OCI-M2 (cell line): Measurements from ENCODE around the gene CARD19.
"Not testable (repeated sequence)": the region's sequence is repeated elsewhere in the genome, so short reads cannot be mapped to it uniquely, and the experiment has no call there.

Experiments used
- DNase-seq: peaks from one replicate; lab custom pipeline; 2025; ENCODE audit not compliant: unreplicated experiment; lab: John Stamatoyannopoulos, UW

Gene CARD19

DNA sequence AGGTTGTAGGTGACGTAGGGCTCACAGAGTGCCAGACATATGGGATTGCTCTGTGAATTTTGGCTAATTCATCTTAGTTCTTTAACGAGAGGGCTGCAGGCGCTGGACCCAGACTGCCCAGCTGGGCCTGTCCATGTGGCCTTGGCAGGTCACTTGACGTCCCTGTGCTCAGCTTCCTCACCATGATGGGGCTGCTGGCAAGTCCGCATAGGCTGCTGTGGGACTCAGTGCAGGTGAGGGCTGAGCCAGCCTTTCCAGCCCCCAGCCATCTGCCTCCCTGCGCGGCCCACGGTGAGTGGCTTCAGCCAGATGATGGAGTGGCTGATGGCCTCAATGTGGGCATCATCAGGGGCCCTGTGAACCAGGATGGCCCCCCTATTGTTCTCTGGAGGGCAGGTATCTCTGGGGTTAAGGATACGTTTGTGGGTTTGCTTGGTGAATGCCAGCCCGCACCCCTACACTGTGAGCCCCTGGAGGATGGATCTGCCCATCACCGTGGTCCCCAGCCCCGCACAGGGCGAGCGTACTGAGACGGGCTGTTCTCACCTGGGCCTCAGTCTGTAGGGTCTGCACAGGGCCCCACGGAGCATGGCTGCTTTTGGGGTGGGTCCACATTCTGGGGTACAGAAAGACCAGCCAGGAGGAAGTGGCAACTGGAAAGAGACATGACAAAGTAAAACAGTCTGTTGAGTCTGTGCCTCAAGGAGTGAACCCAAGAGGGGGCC is 3.7 kb downstream of the CARD19 start:
- no peak for DNase-seq

DNA sequence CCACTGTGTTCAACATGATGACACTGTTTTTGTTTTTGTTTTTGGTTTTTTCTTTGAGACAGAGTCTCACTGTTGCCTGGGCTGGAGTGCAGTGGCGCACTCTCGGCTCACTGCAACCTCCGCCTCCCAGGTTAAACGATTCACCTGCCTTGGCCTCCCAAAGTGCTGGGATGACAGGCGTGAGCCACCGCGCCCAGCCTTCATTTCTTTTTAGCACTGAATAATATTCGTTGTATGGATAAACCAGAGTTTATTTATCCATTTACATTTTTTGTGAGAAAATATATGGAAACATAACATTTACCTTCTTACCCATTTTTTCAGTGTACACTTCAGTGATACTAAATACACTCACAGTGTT is 4.2 kb downstream of the CARD19 start:
- no peak for DNase-seq

DNA sequence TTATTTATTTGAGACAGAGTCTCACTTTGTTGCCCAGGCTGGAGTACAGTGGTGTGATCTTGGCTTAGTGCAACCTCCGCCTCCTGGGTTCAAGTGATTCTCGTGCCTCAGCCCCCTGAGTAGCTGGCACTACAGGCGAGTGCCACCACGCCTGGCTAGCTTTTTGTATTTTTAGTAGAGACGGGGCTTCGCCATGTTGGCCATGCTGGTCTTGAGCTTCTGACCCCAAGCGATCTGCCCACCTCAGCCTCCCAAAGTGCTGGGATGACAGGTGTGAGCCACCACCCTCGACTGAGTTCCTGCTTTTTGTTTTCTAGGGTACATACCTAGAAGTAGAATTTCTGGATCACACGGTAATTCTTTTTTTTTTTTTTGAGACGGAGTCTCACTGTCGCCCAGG is 5.1 kb downstream of the CARD19 start:
- not testable (repeated sequence) for DNase-seq

DNA sequence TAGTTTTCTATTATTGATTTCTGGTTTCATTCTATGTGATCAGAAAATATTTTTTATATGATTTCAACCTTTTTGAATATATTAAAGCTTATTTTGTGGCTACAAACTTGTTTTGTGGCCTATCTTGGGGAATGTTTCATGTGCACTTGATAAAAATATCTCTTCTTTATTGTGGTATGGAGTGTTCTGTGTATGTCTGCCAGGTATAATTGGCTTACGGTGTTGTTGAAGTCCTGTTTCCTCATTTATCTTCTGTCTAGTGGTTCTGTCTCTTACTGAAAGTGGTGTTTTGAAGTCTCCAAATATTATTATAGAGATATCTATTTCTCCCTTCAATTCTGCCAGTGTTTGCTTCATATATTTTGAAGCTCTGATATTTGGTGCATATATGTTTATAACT is 9.6 kb downstream of the CARD19 start:
- DNase-seq, result no peak

DNA sequence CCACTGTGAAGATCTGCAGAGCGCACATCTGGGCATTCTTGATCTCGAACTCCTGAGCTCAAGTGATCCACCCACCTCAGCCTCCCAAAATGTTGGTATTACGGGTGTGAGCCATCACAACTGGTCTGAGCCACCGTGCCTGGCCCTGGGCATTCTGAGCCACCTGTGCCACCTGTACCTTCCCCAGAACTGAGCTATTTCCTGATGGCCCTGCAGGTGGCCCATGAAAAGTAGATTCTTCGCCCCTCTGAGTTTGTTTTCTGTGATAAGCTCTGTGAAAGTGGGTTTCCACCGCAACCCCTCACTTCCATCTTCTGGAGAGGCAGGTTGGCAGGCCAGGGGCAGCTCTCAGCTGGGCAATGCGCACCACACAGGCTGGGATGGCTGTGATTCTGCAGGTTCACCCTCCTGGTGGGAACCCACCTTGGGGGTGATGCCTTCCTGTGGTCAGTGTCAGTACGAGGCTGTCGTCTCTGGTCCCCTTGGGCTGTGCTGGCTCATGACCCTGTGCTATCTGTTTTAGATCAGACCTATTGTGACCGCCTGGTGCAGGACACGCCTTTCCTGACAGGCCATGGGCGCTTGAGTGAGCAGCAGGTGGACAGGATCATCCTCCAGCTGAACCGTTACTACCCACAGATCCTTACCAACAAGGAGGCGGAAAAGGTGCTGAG is 11.3 kb downstream of the CARD19 start:
- DNase-seq, result no peak

DNA sequence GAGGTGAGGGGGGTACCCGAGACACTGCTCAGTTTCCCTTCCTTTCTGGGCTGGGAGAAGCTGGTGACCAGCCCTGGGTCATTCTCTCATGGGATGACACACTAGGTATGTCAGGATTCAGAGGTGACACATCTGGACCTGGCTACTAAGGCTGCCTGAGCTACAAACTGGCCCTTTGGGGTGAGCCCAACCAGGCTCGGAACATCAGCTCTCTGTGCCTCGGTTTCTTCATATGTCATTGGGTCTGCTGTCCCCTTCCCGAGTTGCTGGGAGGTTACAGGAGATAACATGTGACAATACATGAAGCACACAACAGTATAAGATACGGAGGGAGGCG is 11.8 kb downstream of the CARD19 start:
- no peak for DNase-seq

DNA sequence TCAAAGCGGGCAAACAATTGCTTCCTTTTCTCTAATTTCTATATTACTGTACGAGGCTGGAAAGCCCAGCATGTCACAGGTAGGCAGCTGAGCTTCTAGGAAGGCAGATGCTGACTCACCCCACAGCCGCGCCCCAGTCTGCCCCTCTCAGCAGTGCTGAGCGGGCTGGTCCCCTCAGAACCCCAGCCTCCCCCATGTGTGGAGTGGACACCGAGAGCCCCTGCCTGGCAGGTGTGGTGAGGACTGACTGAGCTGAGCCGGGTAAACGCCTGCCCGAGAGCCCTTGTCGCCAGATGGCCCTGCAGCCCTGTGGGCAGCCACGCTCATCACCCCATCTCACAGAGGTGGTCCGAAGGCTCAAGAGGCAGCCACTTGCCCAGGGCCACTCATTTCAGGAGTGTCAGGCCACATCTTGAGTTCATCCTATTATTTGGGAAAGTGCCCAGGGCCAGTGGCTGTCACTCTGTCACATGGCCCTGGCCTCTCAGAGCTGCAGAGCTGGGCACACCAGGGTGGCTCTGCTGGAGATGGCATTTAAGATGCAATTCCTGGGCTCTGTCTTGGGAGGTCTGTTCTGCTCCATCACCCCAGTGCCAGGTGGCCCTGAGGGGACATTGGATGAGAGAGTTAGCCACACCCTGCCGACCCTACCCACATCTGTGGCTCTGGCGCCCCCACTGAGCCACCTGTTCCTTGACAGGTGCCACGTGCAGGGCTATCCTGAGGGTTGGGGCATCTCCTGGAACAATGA is 12.4 kb downstream of the CARD19 start:
- DNase-seq, result no peak

DNA sequence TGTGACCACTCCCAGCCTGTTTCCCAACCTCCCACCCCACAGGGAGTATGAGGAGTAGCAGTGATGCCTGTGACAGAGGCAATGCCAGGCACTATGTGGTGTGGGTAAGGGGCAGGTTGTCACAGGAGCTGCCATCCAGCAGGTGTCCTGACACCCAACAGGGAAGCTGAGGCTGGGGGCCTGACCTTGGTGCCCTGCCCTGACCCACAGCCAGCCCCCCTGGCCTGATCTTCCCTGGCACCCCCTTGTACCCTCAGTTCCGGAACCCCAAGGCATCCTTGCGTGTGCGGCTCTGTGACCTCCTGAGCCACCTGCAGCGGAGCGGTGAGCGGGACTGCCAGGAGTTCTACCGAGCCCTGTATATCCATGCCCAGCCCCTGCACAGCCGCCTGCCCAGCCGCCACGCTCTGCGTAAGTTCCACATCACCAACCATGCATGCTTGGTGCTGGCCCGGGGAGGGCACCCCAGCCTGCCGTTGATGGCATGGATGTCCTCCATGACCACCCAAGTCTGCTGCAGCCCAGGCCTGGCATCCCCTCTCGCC is 14.4 kb downstream of the CARD19 start:
- no peak for DNase-seq

DNA sequence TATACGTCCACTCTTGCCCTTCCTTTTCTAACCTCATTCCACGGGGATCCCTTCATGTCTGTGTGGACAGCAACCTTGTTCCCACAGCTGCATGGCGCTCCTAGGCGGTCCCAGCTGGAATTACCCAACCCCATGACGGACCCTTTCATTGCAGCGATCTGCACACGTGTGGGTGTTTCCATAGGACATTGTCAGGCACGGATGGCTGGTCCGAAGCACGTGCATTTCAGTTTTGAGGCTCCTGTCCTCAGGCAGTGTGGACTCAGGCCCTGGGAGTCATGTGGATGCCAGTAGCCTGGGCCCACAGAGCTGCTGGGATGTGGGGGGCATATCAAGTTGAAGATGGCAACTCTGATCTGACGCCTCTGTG is 15.0 kb downstream of the CARD19 start:
- no peak for DNase-seq

DNA sequence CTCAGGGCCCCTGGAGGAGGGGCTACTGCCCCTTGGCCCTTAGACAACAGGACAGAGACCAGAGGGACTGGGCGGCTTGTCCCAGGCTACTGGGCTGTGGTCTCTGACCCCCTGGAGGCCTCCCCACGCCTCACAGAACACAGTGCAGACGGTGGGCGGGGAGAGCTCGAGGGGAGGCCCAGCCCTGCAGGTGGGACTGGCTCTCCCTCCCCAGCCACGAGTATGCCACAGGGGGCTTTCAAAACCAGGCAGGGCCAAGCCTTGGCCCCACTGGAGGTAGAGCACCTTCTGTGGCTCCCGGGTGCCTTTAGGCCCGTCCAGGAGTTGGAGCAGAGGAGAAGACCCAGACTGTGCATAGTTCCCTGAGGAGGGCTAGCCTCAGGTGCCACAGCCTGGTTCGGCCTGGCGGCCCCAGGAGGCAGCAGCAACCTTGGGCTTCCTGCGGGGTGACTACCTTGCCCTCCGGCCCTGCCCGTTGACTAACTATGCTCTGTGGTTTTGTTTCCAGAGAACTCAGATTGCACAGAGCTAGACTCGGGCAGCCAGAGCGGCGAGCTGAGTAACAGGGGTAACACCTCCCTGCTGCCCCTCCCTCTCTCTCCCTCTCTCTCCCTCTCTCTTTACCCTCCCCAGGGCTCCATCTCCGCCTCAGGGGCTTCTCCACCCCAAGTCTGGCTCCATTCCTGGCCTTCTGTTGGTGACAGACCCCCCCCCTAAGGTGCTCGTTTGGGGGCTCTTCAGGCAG is 15.5 kb downstream of the CARD19 start:
- no peak for DNase-seq

DNA sequence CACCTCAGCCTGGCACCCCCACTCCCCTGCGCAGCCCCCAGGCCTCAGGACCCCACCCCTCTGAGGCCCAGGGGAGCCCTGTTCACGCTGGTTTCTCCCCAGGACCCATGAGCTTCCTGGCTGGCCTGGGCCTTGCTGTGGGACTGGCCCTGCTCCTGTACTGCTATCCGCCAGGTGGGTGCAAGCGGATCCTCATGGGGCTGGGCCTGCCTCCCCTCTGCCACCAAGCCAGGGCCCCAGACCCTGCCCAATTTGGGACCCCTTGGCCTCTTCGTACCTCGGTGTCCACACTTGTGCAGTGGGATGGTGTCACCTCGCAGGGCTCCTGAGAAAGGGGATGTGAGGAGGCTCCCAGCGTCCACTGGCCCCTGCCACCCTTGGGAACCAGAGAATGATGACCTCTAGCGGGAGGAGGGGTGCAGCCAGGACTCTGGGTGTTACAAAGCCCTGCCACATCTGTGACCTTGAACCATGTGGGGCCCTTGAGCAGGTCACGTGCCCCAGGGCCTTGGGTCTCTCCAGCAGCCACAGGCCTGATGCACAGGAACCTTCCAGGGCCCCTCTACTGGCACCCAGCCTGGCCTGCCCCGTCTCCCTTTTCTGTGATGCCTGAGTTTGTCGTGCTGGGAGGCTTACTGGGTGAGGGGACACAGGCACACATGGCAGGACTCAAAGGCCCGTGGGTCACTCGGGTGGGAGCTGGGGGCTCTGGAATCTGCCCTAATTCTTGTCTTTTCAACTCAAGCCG is 16.3 kb downstream of the CARD19 start:
- DNase-seq, result no peak

DNA sequence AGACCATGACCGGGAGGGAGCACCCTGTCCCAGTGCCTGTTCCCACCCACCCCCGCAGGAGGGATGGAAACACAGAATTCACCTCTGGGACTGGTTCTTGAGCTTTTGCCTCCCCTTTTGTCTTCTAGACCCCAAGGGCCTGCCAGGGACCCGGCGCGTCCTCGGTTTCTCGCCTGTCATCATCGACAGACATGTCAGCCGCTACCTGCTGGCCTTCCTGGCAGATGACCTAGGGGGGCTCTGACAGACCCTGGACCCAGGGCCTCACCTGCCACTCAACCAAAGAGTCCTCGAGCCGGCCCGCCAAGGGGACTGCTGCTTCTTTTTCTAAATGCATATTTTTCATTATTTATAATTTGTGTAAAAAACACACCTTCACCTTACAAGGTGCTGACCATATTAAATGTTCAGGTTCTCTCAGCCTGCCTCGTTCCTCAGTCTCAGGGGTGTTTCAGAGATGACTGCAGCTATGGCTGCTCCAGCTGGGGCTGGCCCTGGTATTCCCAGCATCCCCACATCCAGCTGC is 16.9 kb downstream of the CARD19 start:
- no peak for DNase-seq

DNA sequence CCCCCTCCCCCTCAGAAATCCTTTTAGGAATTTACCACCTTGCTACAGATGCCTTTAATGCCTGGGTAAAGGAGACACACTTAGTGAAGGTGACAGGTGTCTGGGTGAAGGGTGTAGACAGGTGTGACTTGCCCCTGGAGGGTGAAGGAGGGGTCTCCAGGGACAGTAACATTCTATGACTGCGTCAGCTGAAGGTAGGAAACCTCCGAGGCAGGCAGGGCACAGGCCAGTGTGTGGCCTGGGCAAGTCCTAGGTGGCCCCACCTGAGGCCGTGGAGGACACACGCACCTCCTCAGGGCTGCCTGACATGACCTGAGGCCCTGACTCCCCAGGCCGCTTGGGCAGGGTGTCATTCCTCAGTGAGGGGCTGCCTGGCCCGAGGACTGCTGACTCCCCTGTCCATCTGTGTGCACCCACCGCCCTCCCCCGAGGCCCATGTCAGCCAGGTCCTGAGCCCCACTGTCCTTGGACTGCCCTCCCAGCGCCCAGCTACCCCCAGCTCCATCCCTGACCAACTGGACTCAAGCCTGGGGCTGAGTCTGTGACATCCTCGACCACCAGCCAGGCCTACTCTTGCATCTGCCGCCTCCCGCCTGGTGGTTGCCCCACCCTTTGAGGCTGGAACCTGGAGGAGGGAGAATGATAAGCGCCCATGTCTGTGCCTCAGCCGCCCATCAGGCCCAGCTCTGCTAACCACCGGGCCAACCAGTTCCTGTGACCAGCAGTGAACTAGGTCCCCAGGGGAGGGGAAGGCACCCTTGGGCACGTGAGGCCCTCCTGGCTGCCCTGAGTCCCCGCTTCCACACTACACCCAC is 18.4 kb downstream of the CARD19 start:
- no peak for DNase-seq

DNA sequence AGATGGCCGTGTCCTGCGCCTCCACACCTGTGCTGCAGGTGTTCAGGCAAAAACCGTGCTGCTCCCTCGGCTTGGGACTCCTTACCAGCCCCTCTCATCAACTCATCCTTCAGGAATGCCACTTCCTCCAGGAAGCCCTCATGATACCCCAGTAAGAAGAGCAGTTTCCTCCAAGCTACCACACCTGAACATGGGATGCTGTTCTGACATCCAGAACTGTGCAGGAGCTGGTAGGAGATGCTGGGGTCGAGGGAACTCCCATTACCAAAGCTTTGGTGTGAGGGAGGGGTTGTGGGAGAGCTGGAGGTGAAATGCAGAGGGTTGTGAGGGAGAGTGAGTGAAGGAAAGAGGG is 18.9 kb downstream of the CARD19 start:
- no peak for DNase-seq

DNA sequence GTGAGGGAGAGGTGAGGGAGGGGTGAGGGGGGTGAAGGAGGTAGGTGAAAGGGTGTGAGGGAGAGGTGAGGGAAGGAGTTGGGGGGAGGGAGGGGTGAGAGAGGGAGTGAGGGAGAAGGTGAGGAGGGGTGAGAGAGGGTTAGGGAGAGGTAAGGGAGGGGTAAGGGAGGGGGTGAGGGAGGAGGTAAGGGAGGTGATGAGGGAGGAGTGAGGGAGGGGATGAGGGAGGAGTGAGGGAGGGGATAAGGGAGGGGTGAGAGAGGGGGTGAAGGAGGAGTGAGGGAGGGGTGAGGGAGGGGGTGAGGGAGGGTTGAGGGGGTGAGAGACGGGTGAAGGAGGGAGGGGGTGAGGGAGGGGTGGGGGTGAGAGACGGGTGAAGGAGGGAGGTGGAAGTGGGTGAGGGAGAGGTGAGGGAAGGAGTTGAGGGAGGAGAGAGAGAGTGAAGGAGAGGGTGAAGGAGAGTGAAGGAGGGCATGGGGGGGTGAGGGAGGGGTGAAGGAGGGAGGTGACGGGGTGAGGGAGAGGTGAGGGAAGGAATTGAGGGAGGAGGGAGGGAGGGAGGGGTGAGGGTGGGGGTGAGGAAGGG is 19.6 kb downstream of the CARD19 start:
- no peak for DNase-seq

DNA sequence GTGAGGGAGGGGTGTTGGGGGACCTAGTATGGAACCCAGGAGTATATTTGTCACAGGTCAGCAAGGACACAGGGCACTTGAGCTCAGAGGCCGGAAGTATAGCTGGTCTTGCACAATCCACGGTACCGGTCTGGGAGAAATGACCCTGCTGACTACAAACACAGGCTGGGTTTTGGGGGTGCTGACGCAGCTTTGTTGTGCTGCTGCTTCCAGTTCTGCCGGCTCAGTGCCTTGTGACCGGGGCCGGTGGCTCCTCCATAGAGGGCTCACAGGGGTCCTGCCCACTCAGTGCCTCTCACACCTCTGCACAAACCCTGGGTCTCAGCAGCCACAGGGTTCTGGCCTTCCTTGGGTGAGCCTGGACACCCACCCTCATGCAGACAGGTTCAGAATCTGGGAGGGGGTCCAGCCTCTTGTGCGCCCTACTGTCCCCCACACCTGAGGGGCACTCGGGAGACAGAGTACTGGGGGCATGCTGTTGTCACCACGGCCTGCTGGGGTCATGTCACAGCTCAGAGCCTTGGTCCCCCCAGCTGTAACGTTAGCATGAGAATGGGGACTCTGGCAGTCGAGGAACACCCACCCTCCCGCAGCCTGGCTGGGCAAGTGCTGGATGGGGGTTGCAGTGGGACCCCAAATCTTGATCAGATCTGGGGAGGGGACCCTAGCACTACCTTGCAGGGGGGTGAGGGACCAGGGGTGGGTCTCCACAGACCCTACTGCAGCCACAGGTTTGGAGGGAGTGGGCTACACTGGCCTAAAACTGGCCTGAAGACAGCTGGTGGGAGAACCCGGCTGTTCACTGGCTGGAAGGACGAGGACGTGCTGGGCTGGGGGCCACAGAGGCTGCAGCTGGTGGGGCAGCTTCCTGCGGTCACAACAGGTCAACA is 20.3 kb downstream of the CARD19 start:
- DNase-seq, result no peak

DNA sequence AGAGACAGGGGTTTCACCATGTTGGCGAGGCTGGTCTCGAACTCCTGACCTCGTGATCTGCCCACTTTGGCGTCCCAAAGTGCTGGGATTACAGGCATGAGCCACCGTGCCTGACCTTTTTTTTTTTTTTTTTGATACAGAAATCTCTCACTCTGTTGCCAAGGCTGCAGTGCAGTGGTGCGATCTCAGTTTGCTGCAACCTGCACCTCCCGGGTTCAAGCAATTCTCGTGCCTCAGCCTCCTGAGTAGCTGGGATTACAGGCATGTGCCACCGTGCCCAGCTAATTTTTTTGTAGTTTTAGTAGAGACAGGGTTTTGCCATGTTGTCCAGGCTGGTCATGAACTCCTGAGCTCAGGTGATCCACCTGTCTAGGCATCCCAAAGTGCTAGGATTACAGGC is 21.5 kb downstream of the CARD19 start:
- DNase-seq, result not testable (repeated sequence)
